Gastroesophageal sphincter (tissue), 3 donors: ENCODE data around the gene AGBL4.

ENCODE experiments used
- CTCF ChIP-seq, 4 experiments: fragments of 200-600 bp in 2 of 4; fragments of 450-650 bp in 2 of 4; sonication (generic) in 1 of 4; IDR thresholded peaks; one replicate each; pipeline ENCODE4 v1.5.1; 2017 to 2019; ENCODE audit warnings: antibody characterized with exemption in 4 of 4, mild to moderate bottlenecking in 2 of 4, moderate library complexity in 2 of 4
- EP300 ChIP-seq: sonication (generic); formaldehyde crosslinking; IDR thresholded peaks from one replicate; pipeline ENCODE4 v1.6.1; 2017; ENCODE audit warnings: antibody characterized with exemption, mild to moderate bottlenecking
- POLR2A ChIP-seq, 2 donors: fragments of 450-650 bp; IDR thresholded peaks; one replicate each; pipeline ENCODE4 v1.6.1; 2017; ENCODE audit warnings: antibody characterized with exemption in 2 of 2, mild to moderate bottlenecking in 2 of 2, moderate library complexity in 1 of 2

GRCh38 chr1:48875552-48876329, 1148.0 kb downstream of the AGBL4 start:
- TF ChIP-seq CTCF (IDR thresholded peaks at IDR 0.05) (no peak), EP300 (no peak), POLR2A (IDR thresholded peaks at IDR 0.05) (no peak)
